ENCODE results near the gene PPIL4. TPM values are rescaled to one million over a fixed set of nuclear protein-coding genes. Genes with fewer than 3 reads are reported as not detected.

Gene PPIL4
- total and polyA plus RNA-seq, 2 of the 13 experiments (the other 11 are each of a cell fraction or from before 2014, with no cell fraction given), result 5.5 to 46.0 TPM

DNA sequence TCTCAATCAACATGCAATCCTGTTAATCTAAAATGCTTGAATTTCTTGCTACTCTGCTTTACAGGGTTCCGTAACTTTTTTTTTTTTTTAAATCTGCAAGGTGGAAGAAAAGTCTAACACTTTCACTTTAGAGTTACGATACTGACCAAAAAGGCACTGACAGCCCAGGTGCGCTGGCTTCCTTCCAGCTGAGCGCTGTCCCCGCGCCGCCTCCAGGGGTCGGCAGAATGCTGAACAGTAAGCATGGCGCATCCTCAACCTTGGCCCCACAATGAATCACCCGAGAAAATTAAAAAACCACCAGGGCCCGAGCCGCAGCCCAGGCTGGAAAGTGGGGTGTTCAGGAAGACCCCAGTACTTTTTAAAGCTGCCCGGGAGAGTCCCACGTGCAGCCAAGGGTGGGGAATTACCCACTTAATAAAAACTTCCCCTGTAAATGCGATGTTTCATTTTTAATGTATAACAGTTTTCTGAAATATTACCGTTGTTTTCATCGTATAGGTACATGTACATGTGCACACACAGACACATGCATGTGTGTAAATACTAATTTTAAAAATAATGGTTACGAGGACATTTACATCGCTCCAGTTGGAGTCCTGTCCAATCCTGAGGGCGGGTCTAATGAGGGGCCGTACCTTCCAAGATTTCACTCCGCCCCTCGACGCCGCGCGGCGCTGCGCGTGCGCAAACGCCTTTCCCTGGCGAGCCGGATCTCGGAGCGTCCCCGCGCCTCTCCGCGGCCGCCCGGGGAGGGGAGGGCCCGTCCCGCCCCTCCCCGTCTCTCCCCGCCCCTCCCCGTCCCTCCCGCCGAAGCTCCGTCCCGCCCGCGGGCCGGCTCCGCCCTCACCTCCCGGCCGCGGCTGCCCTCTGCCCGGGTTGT is 19.9 kb upstream of the PPIL4 start, which contains the start of gene GINM1 (continued):
- TF ChIP-seq ZNF879 (CRISPR knock-in tag; IDR thresholded peaks at IDR 0.05) (no peak), ZNF460 (CRISPR knock-in tag; IDR thresholded peaks at IDR 0.05; ENCODE audit: borderline replicate concordance) (no peak), SIX1 (CRISPR knock-in tag; IDR thresholded peaks at IDR 0.05; ENCODE audit: borderline replicate concordance) (0 out of 2 replicates have a peak, but pooled peaks have one; percentile 21), ZNF670 (CRISPR knock-in tag; IDR thresholded peaks at IDR 0.05; ENCODE audit: borderline replicate concordance) (0 out of 2 replicates have a peak, but pooled peaks have one; percentile 30), SATB2 (CRISPR knock-in tag; IDR thresholded peaks at IDR 0.05) (no peak), ZNF274 (CRISPR knock-in tag; IDR thresholded peaks at IDR 0.05) (peak; percentile 31; the same call in 1 of the 2 replicates), BORCS8-MEF2B (CRISPR knock-in tag; IDR thresholded peaks at IDR 0.05) (peak; percentile 71), ZNF83 (CRISPR knock-in tag; IDR thresholded peaks at IDR 0.05; ENCODE audit: borderline replicate concordance) (no peak), MTF2 (CRISPR knock-in tag; IDR thresholded peaks at IDR 0.05; ENCODE audit: borderline replicate concordance) (peak; percentile 63; the same call in 1 of the 2 replicates), SOX6 (IDR thresholded peaks at IDR 0.05) (no peak), SOX6 (CRISPR knock-in tag; IDR thresholded peaks at IDR 0.05) (0 out of 2 replicates have a peak, but pooled peaks have one; percentile 20), KDM1A (CRISPR knock-in tag; IDR thresholded peaks at IDR 0.05) (no peak), ZNF557 (CRISPR knock-in tag; IDR thresholded peaks at IDR 0.05) (0 out of 2 replicates have a peak, but pooled peaks have one; percentile 45), ZNF709 (CRISPR knock-in tag; IDR thresholded peaks at IDR 0.05) (no peak), ZNF746 (CRISPR knock-in tag; IDR thresholded peaks at IDR 0.05) (no peak), DR1 (CRISPR knock-in tag; IDR thresholded peaks at IDR 0.05) (0 out of 2 replicates have a peak, but pooled peaks have one; percentile 33)
- TF ChIP-seq, protein P1, sequence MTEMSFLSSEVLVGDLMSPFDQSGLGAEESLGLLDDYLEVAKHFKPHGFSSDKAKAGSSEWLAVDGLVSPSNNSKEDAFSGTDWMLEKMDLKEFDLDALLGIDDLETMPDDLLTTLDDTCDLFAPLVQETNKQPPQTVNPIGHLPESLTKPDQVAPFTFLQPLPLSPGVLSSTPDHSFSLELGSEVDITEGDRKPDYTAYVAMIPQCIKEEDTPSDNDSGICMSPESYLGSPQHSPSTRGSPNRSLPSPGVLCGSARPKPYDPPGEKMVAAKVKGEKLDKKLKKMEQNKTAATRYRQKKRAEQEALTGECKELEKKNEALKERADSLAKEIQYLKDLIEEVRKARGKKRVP (CRISPR knock-in tag; IDR thresholded peaks at IDR 0.05), result peak in 1 of 2 experiments; percentile 33; a peak in 1 of 4 replicates
- TF ChIP-seq, protein P2, sequence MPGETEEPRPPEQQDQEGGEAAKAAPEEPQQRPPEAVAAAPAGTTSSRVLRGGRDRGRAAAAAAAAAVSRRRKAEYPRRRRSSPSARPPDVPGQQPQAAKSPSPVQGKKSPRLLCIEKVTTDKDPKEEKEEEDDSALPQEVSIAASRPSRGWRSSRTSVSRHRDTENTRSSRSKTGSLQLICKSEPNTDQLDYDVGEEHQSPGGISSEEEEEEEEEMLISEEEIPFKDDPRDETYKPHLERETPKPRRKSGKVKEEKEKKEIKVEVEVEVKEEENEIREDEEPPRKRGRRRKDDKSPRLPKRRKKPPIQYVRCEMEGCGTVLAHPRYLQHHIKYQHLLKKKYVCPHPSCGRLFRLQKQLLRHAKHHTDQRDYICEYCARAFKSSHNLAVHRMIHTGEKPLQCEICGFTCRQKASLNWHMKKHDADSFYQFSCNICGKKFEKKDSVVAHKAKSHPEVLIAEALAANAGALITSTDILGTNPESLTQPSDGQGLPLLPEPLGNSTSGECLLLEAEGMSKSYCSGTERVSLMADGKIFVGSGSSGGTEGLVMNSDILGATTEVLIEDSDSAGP (CRISPR knock-in tag; IDR thresholded peaks at IDR 0.05; ENCODE audit: borderline replicate concordance), result no peak
- TF ChIP-seq, protein P3, sequence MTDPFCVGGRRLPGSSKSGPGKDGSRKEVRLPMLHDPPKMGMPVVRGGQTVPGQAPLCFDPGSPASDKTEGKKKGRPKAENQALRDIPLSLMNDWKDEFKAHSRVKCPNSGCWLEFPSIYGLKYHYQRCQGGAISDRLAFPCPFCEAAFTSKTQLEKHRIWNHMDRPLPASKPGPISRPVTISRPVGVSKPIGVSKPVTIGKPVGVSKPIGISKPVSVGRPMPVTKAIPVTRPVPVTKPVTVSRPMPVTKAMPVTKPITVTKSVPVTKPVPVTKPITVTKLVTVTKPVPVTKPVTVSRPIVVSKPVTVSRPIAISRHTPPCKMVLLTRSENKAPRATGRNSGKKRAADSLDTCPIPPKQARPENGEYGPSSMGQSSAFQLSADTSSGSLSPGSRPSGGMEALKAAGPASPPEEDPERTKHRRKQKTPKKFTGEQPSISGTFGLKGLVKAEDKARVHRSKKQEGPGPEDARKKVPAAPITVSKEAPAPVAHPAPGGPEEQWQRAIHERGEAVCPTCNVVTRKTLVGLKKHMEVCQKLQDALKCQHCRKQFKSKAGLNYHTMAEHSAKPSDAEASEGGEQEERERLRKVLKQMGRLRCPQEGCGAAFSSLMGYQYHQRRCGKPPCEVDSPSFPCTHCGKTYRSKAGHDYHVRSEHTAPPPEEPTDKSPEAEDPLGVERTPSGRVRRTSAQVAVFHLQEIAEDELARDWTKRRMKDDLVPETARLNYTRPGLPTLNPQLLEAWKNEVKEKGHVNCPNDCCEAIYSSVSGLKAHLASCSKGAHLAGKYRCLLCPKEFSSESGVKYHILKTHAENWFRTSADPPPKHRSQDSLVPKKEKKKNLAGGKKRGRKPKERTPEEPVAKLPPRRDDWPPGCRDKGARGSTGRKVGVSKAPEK (CRISPR knock-in tag; IDR thresholded peaks at IDR 0.05; ENCODE audit: borderline replicate concordance), result peak; percentile 75; the same call in 1 of the 2 replicates
- TF ChIP-seq, protein P4, sequence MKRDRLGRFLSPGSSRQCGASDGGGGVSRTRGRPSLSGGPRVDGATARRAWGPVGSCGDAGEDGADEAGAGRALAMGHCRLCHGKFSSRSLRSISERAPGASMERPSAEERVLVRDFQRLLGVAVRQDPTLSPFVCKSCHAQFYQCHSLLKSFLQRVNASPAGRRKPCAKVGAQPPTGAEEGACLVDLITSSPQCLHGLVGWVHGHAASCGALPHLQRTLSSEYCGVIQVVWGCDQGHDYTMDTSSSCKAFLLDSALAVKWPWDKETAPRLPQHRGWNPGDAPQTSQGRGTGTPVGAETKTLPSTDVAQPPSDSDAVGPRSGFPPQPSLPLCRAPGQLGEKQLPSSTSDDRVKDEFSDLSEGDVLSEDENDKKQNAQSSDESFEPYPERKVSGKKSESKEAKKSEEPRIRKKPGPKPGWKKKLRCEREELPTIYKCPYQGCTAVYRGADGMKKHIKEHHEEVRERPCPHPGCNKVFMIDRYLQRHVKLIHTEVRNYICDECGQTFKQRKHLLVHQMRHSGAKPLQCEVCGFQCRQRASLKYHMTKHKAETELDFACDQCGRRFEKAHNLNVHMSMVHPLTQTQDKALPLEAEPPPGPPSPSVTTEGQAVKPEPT (CRISPR knock-in tag; IDR thresholded peaks at IDR 0.05; ENCODE audit: low read depth), result no peak
